Peyer's patch (tissue), 4 donors: Measurements from ENCODE around the gene NR2C1.

Experiments used
- CTCF ChIP-seq, 6 experiments: fragments of 450-650 bp in 4 of 6; fragments of 200-600 bp in 2 of 6; sonication (generic) in 1 of 6; IDR thresholded peaks; one replicate each; pipeline ENCODE4 v1.5.1; 2017 to 2019; ENCODE audit warnings: antibody characterized with exemption in 6 of 6, mild to moderate bottlenecking in 3 of 6, moderate library complexity in 1 of 6
- POLR2A ChIP-seq, 2 donors: fragments of 450-650 bp; IDR thresholded peaks; one replicate each; pipeline ENCODE4 v1.5.1; 2017; ENCODE audit warnings: antibody characterized with exemption in 2 of 2, mild to moderate bottlenecking in 2 of 2, moderate library complexity in 2 of 2

GRCh38 chr12:95004610-95005009, 68.8 kb downstream of the NR2C1 start:
- TF ChIP-seq CTCF (IDR thresholded peaks at IDR 0.05) (no peak), POLR2A (IDR thresholded peaks at IDR 0.05) (no peak)
